GM06990 (cell line): ENCODE results near the gene ATG16L2.

Experiments
- DNase-seq: peaks from one replicate; pipeline ENCODE4 v3.0.0-alpha.2; 2011; ENCODE audit not compliant: insufficient read length; ENCODE audit errors: extremely low read depth
- H3K27me3 ChIP-seq: replicated peaks from 2 replicates; pipeline ENCODE4 v1.6.0; 2011; ENCODE audit warnings: low read length; ENCODE audit not compliant: control insufficient read depth, insufficient read depth
- H3K36me3 ChIP-seq: 2 replicates; pipeline ENCODE4 v1.5.1; 2011; ENCODE audit warnings: low read length; ENCODE audit not compliant: control insufficient read depth, insufficient read depth
- H3K4me3 ChIP-seq: replicated peaks from 2 replicates; pipeline ENCODE4 v1.5.1; 2011; ENCODE audit warnings: low read depth, mild to moderate bottlenecking, control low read depth, low read length
- CTCF ChIP-seq: IDR thresholded peaks from 2 replicates; pipeline ENCODE4 v1.5.1; 2011; ENCODE audit warnings: low read length, control low read depth, mild to moderate bottlenecking, inconsistent platforms; ENCODE audit not compliant: insufficient read depth, poor library complexity, severe bottlenecking

Gene ATG16L2

GRCh38 chr11:72814286-72815109 lies at the start of gene ATG16L2:
Gene ATG16L2, plus strand, starts transcription at chr11:72814411. Its CDS starts 35 bp downstream, at chr11:72814446.
- H3K27me3 ChIP-seq, result no peaks in the 10 kb centered on the region
- DNase-seq, result peak; percentile 93
- peak within 1 kb of the TSS; percentile 96 for H3K4me3 ChIP-seq
- TF ChIP-seq CTCF, result peak; percentile 43
- H3K36me3 ChIP-seq, result peaks cover 12% of the 10 kb centered on the region

GRCh38 chr11:72764503-72764902 lies 49.7 kb upstream of the ATG16L2 start:
- Histone ChIP-seq H3K4me3 (no peak overlapping the region), H3K27me3 (no peaks in the 10 kb centered on the region), H3K36me3 (no peaks in the 10 kb centered on the region)
- TF ChIP-seq CTCF, result no peak
- DNase-seq, result no peak

GRCh38 chr11:72766152-72766902 lies 47.9 kb upstream of the ATG16L2 start:
- Histone ChIP-seq H3K36me3 (no peaks in the 10 kb centered on the region), H3K4me3 (no peak overlapping the region), H3K27me3 (no peaks in the 10 kb centered on the region)
- no peak for TF ChIP-seq CTCF
- no peak for DNase-seq

- no peak for TF ChIP-seq CTCF
- no peaks in the 10 kb centered on the region for H3K36me3 ChIP-seq
- no peak overlapping the region for H3K4me3 ChIP-seq
- no peak for DNase-seq
- H3K27me3 ChIP-seq, result no peaks in the 10 kb centered on the region
Observed at GRCh38 chr11:72767203-72768062, 46.8 kb upstream of the ATG16L2 start.

- no peaks in the 10 kb centered on the region; the same call in 1 of the 2 replicates for H3K36me3 ChIP-seq
- TF ChIP-seq CTCF, result no peak
- no peak for DNase-seq
Observed at GRCh38 chr11:72768581-72768980, 45.6 kb upstream of the ATG16L2 start.

More at GRCh38 chr11:72768581-72768980, 45.6 kb upstream of the ATG16L2 start:
- Histone ChIP-seq H3K4me3 (no peak overlapping the region), H3K27me3 (no peaks in the 10 kb centered on the region)
